ENCODE data around the gene HOXB4.

Gene HOXB4

GRCh38 chr17:48549281-48549630 is 28.9 kb downstream of the HOXB4 start:
- Histone ChIP-seq H3K9ac (no peak overlapping the region), H3K4me1 (ENCODE audit: low read depth, poor library complexity, severe bottlenecking) (no peaks in the 10 kb centered on the region), H2AFZ (ENCODE audit: low read depth) (no peak overlapping the region), H3K79me2 (ENCODE audit: insufficient read depth, low read depth) (no peaks in the 10 kb centered on the region), H4K20me1 (ENCODE audit: insufficient read depth) (no peaks in the 10 kb centered on the region), H3K4me2 (no peak overlapping the region), H3K36me3 (ENCODE audit: insufficient read depth) (no peaks in the 10 kb centered on the region), H3K27me3 (ENCODE audit: insufficient read depth, low read depth) (no peaks in the 10 kb centered on the region; the same call in 1 of the 2 replicates), H3K27ac (no peak overlapping the region), H3K4me3 (IDR thresholded peaks at IDR 0.05; ENCODE audit: insufficient read depth, low read depth, low read length) (no peak overlapping the region)
- TF ChIP-seq, protein P1, sequence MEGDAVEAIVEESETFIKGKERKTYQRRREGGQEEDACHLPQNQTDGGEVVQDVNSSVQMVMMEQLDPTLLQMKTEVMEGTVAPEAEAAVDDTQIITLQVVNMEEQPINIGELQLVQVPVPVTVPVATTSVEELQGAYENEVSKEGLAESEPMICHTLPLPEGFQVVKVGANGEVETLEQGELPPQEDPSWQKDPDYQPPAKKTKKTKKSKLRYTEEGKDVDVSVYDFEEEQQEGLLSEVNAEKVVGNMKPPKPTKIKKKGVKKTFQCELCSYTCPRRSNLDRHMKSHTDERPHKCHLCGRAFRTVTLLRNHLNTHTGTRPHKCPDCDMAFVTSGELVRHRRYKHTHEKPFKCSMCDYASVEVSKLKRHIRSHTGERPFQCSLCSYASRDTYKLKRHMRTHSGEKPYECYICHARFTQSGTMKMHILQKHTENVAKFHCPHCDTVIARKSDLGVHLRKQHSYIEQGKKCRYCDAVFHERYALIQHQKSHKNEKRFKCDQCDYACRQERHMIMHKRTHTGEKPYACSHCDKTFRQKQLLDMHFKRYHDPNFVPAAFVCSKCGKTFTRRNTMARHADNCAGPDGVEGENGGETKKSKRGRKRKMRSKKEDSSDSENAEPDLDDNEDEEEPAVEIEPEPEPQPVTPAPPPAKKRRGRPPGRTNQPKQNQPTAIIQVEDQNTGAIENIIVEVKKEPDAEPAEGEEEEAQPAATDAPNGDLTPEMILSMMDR (conservative IDR thresholded peaks at IDR 0.05; ENCODE audit: low read depth, low read length): no peak

DNA sequence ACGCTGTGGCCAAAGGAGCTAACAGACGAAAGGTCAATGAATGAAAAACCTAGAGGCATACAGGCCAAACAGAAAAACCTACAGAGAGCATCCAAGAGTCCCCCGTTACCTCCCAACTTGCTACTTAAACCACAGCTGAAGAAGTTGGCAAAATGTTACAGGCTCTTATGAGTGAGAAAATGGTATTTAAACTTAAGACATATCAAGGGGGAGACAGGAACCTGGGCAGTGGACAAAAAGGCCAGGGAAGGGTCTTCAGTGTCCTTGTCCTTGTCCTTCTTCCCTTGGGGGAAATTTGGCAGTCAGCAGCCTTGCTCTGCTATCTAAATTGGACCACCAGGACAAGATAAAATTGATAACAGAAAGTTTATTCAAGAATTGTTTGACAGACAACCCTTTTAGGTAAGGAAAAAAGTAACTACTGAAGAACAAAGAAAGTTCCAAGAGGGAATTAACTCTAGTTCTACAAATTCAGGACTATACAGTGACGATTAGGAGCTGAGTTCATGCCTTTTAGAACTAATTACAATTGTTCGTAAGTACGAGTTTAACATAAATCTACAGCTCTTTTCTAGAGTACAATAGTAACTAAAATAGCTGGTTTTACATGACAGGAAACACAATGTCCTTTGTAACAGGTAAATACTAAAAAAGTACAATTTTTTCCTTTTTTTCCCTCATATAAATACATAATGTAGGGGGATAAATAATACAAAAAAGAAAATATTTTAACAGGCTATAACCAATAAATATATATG is 29.4 kb downstream of the HOXB4 start:
- Histone ChIP-seq H3K36me3 (ENCODE audit: insufficient read depth) (no peaks in the 10 kb centered on the region), H3K27ac (no peak overlapping the region), H3K27me3 (ENCODE audit: insufficient read depth, low read depth) (no peaks in the 10 kb centered on the region; the same call in 1 of the 2 replicates), H3K4me1 (ENCODE audit: low read depth, poor library complexity, severe bottlenecking) (no peaks in the 10 kb centered on the region), H3K4me2 (no peak overlapping the region), H3K9ac (no peak overlapping the region), H3K79me2 (ENCODE audit: insufficient read depth, low read depth) (no peaks in the 10 kb centered on the region), H3K4me3 (IDR thresholded peaks at IDR 0.05; ENCODE audit: insufficient read depth, low read depth, low read length) (no peak overlapping the region), H2AFZ (ENCODE audit: low read depth) (no peak overlapping the region), H4K20me1 (ENCODE audit: insufficient read depth) (no peaks in the 10 kb centered on the region)
- TF ChIP-seq, protein P1 (conservative IDR thresholded peaks at IDR 0.05; ENCODE audit: low read depth, low read length): no peak

DNA sequence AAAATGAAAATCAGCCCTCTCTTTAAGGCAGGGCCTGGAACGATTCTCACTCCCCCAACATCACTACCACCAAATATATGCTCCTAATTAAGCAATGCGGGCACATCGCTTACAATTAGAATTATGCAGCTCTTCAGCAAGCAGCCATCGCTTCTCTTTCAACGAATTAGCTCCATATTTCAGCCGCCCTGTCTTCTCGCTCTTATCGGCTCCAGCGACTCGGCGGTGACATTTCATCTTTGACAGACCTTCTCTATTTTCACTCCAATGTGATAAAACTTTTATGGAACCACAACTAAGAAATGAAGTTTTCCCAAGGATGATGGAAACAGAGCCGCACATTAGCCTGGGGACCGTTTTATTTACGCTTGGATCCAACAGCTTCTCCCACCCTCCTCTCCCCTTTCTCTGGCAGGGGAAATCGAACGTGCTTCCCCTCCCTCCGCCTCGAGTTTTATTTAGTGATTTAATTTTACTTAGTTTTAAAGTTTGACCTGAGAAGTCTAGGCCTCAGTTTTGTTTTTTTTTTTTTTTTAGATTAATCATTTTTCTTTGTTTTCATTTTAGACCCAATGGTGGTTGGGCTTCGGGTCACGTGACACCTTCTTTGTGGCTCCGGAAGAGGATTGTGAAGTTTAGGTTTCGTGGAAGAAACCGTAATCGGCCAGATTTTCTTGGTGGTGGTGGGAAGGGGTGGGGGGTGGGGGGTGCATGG is 30.2 kb downstream of the HOXB4 start:
- no peak overlapping the region for H2AFZ ChIP-seq (ENCODE audit: low read depth)
- peaks cover under 1% of the 10 kb centered on the region; the same call in 1 of the 2 replicates for H3K27me3 ChIP-seq (ENCODE audit: insufficient read depth, low read depth)
- no peaks in the 10 kb centered on the region for H4K20me1 ChIP-seq (ENCODE audit: insufficient read depth)
- H3K4me3 ChIP-seq (IDR thresholded peaks at IDR 0.05; ENCODE audit: insufficient read depth, low read depth, low read length): no peak overlapping the region
- H3K27ac ChIP-seq: no peak overlapping the region
- H3K79me2 ChIP-seq (ENCODE audit: insufficient read depth, low read depth): no peaks in the 10 kb centered on the region
- TF ChIP-seq, protein P1 (conservative IDR thresholded peaks at IDR 0.05; ENCODE audit: low read depth, low read length): no peak
- H3K4me2 ChIP-seq: no peak overlapping the region
- no peak overlapping the region for H3K9ac ChIP-seq
- H3K4me1 ChIP-seq (ENCODE audit: low read depth, poor library complexity, severe bottlenecking): no peaks in the 10 kb centered on the region
- H3K36me3 ChIP-seq (ENCODE audit: insufficient read depth): no peaks in the 10 kb centered on the region

DNA sequence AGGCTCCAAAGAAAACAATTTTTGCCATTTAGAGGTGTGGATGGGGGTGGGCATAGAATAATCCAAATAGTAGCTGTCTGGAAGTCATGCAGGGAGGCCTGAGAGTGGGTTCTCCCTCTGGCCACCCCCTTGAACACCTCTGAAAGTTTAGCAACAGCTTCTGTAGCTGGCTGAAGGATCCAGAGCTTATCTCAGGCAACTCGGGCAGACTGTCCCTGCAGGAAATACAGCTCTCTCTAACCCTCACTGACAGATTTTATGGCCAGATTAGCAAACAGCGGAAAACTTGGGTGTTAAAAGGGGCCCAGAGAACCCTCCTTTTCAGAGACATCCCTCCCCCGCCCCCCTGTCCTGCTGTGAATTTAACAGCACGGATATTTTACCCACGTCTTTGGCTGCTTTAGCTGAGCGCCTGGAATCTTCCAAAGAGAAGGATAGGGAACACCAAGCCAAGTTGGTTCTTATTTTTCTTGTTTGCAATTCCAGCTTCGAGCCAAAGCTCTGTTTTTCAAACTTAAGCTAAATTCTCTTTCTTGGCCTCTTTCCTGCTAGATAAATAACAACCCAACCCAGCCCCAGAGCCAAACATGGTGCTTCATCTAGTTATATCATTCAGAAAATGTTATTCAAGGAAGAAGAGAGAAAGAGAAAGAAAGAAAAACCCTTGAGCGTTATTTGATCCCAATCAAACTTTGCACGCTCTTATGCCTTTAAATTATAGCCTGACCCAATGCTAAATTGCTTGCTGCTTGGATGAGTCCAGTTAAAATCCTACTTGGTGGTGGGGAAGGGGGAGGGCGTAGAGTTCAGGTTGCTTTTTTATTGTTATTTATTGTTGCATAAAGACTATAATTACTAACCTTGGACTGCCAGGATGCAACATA is 31.0 kb downstream of the HOXB4 start:
- peaks cover 7% of the 10 kb centered on the region; the same call in 1 of the 2 replicates for H3K27me3 ChIP-seq (ENCODE audit: insufficient read depth, low read depth)

More for the DNA sequence above, 31.0 kb downstream of the HOXB4 start:
- no peaks in the 10 kb centered on the region for H3K79me2 ChIP-seq (ENCODE audit: insufficient read depth, low read depth)
- H3K27ac ChIP-seq: no peak overlapping the region
- no peak overlapping the region for H3K9ac ChIP-seq
- H3K4me1 ChIP-seq (ENCODE audit: low read depth, poor library complexity, severe bottlenecking): no peaks in the 10 kb centered on the region
- TF ChIP-seq, protein P1 (conservative IDR thresholded peaks at IDR 0.05; ENCODE audit: low read depth, low read length): no peak
- H4K20me1 ChIP-seq (ENCODE audit: insufficient read depth): no peaks in the 10 kb centered on the region
- H3K4me3 ChIP-seq (IDR thresholded peaks at IDR 0.05; ENCODE audit: insufficient read depth, low read depth, low read length): no peak overlapping the region
- H3K36me3 ChIP-seq (ENCODE audit: insufficient read depth): no peaks in the 10 kb centered on the region
- H2AFZ ChIP-seq (ENCODE audit: low read depth): no peak overlapping the region
- H3K4me2 ChIP-seq: no peak overlapping the region

All from KMS-11 (cell line).